ENCODE data around the gene KRTAP12-4.
"Not testable (repeated sequence)": the region's sequence is repeated elsewhere in the genome, so short reads cannot be mapped to it uniquely, and the experiment has no call there.

Gene KRTAP12-4

GRCh38 chr21:44639331-44639655, 15.2 kb downstream of the KRTAP12-4 start:
- in situ Hi-C loops (cut with HindIII; ENCODE audit: low sequenced_read_pairs) = no loop called here
- no peak for TF ChIP-seq CTCF (IDR thresholded peaks at IDR 0.05; ENCODE audit: low read depth, low read length, missing control alignments)
- DNase-seq (ENCODE audit: low read depth) = no peak
- no peak overlapping the region for H3K4me3 ChIP-seq (ENCODE audit: low read depth, low read length)

GRCh38 chr21:44638506-44639330, 15.7 kb downstream of the KRTAP12-4 start:
- in situ Hi-C loops (cut with HindIII; ENCODE audit: low sequenced_read_pairs); DNase-seq (ENCODE audit: low read depth); H3K4me3 ChIP-seq (ENCODE audit: low read depth, low read length): not testable (repeated sequence)

- DNase-seq (ENCODE audit: low read depth); H3K4me3 ChIP-seq (ENCODE audit: low read depth, low read length); in situ Hi-C loops (cut with HindIII; ENCODE audit: low sequenced_read_pairs): not testable (repeated sequence)
Measured at GRCh38 chr21:44637851-44638348, 16.6 kb downstream of the KRTAP12-4 start.

- no peak for TF ChIP-seq CTCF (IDR thresholded peaks at IDR 0.05; ENCODE audit: low read depth, low read length, missing control alignments)
- H3K4me3 ChIP-seq (ENCODE audit: low read depth, low read length) = no peak within 1 kb of the TSS
- DNase-seq (ENCODE audit: low read depth) = no peak
- in situ Hi-C loops (cut with HindIII; ENCODE audit: low sequenced_read_pairs) = no loop called here
Measured at GRCh38 chr21:44637018-44637850, 17.2 kb downstream of the KRTAP12-4 start, which contains the start of gene KRTAP10-10. TSS of gene KRTAP10-10 (plus strand) at chr21:44637356. CDS start at chr21:44637418, 62 bp downstream.

GRCh38 chr21:44636209-44637017, 18.0 kb downstream of the KRTAP12-4 start:
- no peak for TF ChIP-seq CTCF (IDR thresholded peaks at IDR 0.05; ENCODE audit: low read depth, low read length, missing control alignments)
- in situ Hi-C loops (cut with HindIII; ENCODE audit: low sequenced_read_pairs) = no loop called here
- no peak overlapping the region for H3K4me3 ChIP-seq (ENCODE audit: low read depth, low read length)
- no peak for DNase-seq (ENCODE audit: low read depth)

GRCh38 chr21:44632067-44632466, 22.4 kb downstream of the KRTAP12-4 start:
- no peak for TF ChIP-seq CTCF (IDR thresholded peaks at IDR 0.05; ENCODE audit: low read depth, low read length, missing control alignments)
- no peak overlapping the region for H3K4me3 ChIP-seq (ENCODE audit: low read depth, low read length)
- in situ Hi-C loops (cut with HindIII; ENCODE audit: low sequenced_read_pairs) = no loop called here
- no peak for DNase-seq (ENCODE audit: low read depth)

- no peak for DNase-seq (ENCODE audit: low read depth)
- in situ Hi-C loops (cut with HindIII; ENCODE audit: low sequenced_read_pairs) = no loop called here
- H3K4me3 ChIP-seq (ENCODE audit: low read depth, low read length) = no peak overlapping the region
- TF ChIP-seq CTCF (IDR thresholded peaks at IDR 0.05; ENCODE audit: low read depth, low read length, missing control alignments) = no peak
Measured at GRCh38 chr21:44630440-44630839, 24.0 kb downstream of the KRTAP12-4 start.
